Hippocampal formation (tissue), 2 donors: ENCODE measurements around the gene CADPS.
"Not testable (repeated sequence)": the region's sequence is repeated elsewhere in the genome, so short reads cannot be mapped to it uniquely, and the experiment has no call there.

Experiments
- DNase-seq, 2 donors: peaks; one replicate each; lab custom pipeline; 2025; lab: John Stamatoyannopoulos, UW

The CADPS gene

DNA sequence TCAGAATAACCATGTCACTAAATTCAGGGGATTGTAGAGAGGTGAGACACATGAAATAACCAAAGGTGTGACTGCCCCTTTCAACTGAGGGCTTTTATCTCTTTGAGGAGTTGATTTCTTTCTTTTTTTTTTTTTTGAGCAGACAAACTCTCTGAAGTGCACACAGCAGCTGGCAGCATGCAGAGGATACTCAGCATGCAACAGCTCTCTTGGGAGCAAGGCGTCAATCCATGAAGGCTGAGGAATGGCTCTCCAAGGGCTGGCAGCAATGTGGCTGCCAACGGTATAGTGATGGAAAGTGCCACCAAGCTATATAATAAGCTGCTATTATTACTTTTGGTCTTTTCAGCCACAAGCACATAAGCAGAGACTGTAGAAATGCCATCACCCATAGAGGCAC is 275.2 kb downstream of the CADPS start:
- DNase-seq = no peak

GRCh38 chr3:62597491-62597890 is 277.7 kb downstream of the CADPS start:
- no peak for DNase-seq

GRCh38 chr3:62592408-62592807 is 282.8 kb downstream of the CADPS start:
- no peak for DNase-seq

GRCh38 chr3:62589078-62589477 is 286.1 kb downstream of the CADPS start:
- no peak for DNase-seq

- no peak for DNase-seq
These were observed 287.6 kb downstream of the CADPS start for GRCh38 chr3:62587579-62588031.

DNA sequence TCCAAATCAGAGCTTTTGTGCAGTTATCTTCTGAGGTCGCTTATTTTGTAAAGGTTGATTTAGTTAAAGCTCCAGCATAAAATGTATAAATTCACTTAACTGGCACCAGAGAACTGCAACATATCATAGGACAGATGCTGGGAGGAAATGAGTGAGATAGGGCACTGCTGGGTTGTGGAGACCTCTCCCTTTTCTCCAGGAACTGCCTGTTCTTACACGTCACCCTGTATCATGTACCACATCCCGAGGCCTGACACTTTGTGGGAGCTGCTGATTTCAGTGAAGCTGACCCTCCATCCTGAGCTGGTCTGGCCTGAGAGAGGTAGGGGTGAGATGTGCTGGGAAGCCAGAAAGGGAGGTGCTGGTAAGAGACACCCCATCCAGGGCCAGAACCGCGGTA is 288.0 kb downstream of the CADPS start:
- DNase-seq = no peak

GRCh38 chr3:62586356-62586755 is 288.9 kb downstream of the CADPS start:
- DNase-seq = no peak

DNA sequence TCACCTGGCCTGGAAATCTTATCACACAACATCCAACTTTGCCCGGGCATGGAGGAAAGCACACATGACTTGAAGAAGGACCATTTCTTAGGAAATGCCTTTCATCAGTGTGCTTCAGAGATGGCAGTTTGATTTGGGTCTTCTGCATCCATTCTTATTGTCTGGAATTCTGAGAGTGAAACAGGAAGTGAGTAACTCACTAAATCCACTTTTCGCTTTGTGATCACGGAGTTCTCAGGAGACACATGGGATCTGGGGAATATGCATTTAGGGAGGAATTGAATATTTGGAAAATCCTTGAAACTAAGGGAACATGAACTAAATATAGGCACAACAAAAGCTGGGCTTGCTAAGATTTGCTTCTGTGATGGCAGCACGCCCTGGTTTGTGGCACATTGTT is 289.4 kb downstream of the CADPS start:
- DNase-seq = peak in 1 of 2 donors; percentile 29

GRCh38 chr3:62584636-62585035 is 290.6 kb downstream of the CADPS start:
- DNase-seq = no peak

DNA sequence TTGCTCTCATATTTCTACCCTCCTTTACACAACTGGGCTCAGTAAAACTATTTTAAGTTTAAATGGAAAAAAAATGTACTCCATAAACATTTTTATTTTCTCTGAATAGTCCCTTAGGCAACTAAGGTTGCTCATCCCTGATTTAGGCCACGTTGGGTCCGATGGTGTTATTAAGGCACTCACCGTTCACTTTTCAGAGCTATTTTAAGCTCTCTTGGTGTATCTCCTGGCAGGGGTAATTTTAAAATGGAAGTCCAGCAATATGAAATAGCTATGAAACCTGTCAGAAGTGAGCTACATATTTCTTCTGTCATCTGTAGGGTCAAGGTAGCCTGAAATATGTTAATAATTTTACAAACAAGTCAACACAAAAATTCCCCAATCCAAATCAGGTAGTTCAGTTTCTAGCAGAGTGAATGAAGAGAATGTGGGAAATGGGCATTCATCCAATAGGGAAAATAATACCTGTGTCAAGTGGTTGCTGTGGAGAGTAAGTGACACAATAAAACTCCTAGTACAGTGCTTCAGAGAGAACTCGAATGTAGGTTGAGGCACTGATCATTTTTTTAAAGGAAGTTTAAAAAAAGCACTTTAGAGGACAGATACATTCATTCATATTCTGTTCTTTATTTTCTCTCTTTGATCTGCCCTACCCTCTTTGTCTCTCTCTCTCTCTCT is 292.6 kb downstream of the CADPS start:
- DNase-seq = no peak

GRCh38 chr3:62580485-62580884 is 294.7 kb downstream of the CADPS start:
- DNase-seq = not testable (repeated sequence)

- no peak for DNase-seq
These were observed 298.1 kb downstream of the CADPS start for GRCh38 chr3:62577153-62577552.

GRCh38 chr3:62574266-62574898 is 300.8 kb downstream of the CADPS start:
- DNase-seq = no peak

- DNase-seq = no peak
These were observed 303.3 kb downstream of the CADPS start for GRCh38 chr3:62571916-62572315.

- DNase-seq = no peak
These were observed 304.3 kb downstream of the CADPS start for GRCh38 chr3:62570888-62571287.

GRCh38 chr3:62569609-62570008 is 305.6 kb downstream of the CADPS start:
- no peak for DNase-seq

GRCh38 chr3:62567097-62568021 is 307.9 kb downstream of the CADPS start:
- peak in 1 of 2 donors; percentile 25 for DNase-seq

DNA sequence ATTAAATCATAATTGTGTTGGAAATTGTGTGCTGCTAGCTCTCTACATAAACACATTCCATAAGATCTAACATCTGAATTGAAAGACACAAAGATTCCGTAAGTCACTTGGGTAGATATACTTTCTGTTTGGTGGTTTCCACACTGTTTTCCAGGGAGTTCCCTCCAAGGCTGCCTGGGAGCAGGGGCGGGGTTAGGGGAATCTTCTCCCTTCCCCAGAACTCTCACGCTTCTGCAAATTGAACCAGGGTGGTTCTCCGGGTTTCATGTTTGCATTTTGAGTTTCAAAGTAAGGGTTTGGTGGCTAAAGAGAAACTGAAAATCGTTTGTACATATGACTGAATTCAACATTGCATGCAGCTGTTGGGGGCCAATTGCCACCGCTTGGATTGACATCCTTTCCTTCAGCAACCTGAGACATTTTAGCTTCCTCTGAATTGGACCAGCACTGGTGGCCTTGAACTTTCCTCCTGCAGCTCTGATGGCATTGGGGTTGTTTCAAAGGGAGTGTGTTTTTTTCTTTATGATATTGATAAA is 309.1 kb downstream of the CADPS start:
- DNase-seq = no peak

DNA sequence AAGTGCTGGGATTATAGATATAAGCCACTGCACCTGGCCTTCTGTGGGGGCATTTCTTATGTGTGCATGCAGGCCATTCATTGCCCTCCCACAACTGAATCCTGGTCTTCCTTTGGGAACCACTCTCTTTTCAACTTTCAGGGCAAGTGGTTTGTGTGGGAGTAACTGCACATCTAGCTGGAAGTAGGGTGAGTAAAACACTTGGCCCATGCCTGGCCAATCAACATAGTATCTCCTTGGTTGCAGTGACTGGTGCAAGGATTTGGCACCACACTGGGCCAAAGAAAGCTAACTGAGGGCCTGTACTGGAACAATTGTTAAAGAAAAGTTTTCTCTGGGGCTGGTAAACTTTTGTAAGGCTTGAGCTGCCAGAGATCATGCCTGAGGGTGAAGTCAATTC is 312.6 kb downstream of the CADPS start:
- no peak for DNase-seq

DNA sequence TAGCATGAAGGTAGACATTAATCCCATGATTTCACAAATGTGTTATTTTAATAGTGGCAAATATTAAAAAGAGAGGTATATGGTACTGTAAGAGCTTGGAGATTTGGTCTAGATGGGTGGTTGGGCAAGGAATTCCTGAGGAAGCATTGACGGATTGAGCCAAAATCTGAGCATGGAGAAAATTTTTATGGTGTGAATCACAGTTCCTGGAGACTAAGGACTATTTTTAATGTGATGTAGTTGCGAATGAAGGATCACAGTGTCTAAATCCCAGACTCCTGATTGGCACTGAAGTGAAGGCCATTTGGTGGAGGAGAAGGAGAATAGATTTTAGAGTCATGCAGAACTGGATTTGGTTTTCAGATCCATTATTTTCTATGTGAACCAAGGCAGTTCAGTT is 313.2 kb downstream of the CADPS start:
- no peak for DNase-seq

GRCh38 chr3:62559831-62560445 is 315.3 kb downstream of the CADPS start:
- peak in 1 of 2 donors; percentile 56 for DNase-seq

GRCh38 chr3:62558549-62559112 is 316.6 kb downstream of the CADPS start:
- DNase-seq = no peak
